ENCODE results near the gene ARHGAP24. TPM values are rescaled to one million over a fixed set of nuclear protein-coding genes. Genes with fewer than 3 reads are reported as not detected.

The ARHGAP24 gene
- total and polyA plus RNA-seq, 2 donors (not counting 1 experiment from before 2014, with no cell fraction given), result 15.9 to 40.5 TPM

- no peaks in the 10 kb centered on the region for H3K27me3 ChIP-seq (ENCODE audit: control insufficient read depth, insufficient read depth, low read length)
- no peak overlapping the region for H3K9ac ChIP-seq (ENCODE audit: insufficient read depth, low read length)
- no peaks in the 10 kb centered on the region for H3K4me1 ChIP-seq (ENCODE audit: control insufficient read depth, extremely low read depth, insufficient read depth, low read length)
- no peak overlapping the region for H3K4me2 ChIP-seq (ENCODE audit: extremely low read depth, insufficient read depth, low read length)
- H4K20me1 ChIP-seq (ENCODE audit: control insufficient read depth, extremely low read depth, insufficient read depth, low read length), result no peaks in the 10 kb centered on the region
- no peak overlapping the region for H3K27ac ChIP-seq (ENCODE audit: insufficient read depth, low read length)
- no peaks in the 10 kb centered on the region for H3K9me3 ChIP-seq (ENCODE audit: control insufficient read depth, insufficient read depth, low read depth, low read length)
- no peaks in the 10 kb centered on the region for H3K36me3 ChIP-seq (ENCODE audit: control insufficient read depth, insufficient read depth, low read length)
- TF ChIP-seq EZH2 (IDR thresholded peaks at IDR 0.05; ENCODE audit: low read length, missing control alignments) (no peak), CTCF (conservative IDR thresholded peaks at IDR 0.05 in 1 of 2, IDR thresholded peaks at IDR 0.05 in 1 of 2; ENCODE audit: low read depth in 1 of 2, low read length in 2 of 2) (no peak)
- H3K4me3 ChIP-seq (replicated peaks in 1 of 4; ENCODE audit: control extremely low read depth in 1 of 4, insufficient read depth in 1 of 4, low read depth in 3 of 4, low read length in 4 of 4), result no peak overlapping the region
- no peaks in the 10 kb centered on the region for H3K79me2 ChIP-seq (ENCODE audit: control insufficient read depth, insufficient read depth, low read length)
- DNase-seq (ENCODE audit: low read depth in 2 of 2), result no peak
- no peak overlapping the region for H2AFZ ChIP-seq (ENCODE audit: low read length)
Observed at GRCh38 chr4:85669204-85669603, 194.3 kb downstream of the ARHGAP24 start.

DNA sequence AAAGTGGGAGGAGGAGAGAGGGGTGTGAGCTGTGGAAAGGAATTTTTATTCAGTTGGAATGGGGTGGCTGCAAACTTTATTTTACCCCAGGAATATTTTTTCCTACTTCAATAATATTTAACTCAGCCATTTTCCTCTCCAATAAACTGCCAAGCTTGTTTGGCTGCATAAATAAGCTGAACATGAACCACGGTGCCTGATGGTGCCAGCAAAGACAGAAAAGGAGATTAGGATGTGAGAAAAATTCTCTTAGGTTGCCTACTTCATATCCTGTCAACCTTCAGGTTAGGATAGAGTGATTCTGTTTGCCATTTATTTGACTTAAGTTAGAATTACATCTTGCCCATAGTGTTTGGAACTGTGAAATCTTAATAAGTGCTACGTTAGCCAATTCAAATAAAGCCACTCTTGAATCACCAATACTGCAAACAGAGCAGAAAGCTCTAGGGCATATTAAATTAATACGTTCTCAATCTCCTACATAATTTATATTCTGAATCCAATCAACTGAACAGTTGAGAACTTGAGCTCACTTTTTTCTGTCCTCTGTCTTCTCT lies 195.1 kb downstream of the ARHGAP24 start:
- Histone ChIP-seq H3K36me3 (ENCODE audit: control insufficient read depth, insufficient read depth, low read length) (no peaks in the 10 kb centered on the region), H2AFZ (ENCODE audit: low read length) (no peak overlapping the region), H4K20me1 (ENCODE audit: control insufficient read depth, extremely low read depth, insufficient read depth, low read length) (no peaks in the 10 kb centered on the region), H3K4me2 (ENCODE audit: extremely low read depth, insufficient read depth, low read length) (no peak overlapping the region), H3K4me3 (replicated peaks in 1 of 4; ENCODE audit: control extremely low read depth in 1 of 4, insufficient read depth in 1 of 4, low read depth in 3 of 4, low read length in 4 of 4) (no peak overlapping the region), H3K27me3 (ENCODE audit: control insufficient read depth, insufficient read depth, low read length) (no peaks in the 10 kb centered on the region), H3K4me1 (ENCODE audit: control insufficient read depth, extremely low read depth, insufficient read depth, low read length) (no peaks in the 10 kb centered on the region), H3K79me2 (ENCODE audit: control insufficient read depth, insufficient read depth, low read length) (no peaks in the 10 kb centered on the region), H3K27ac (ENCODE audit: insufficient read depth, low read length) (no peak overlapping the region), H3K9me3 (ENCODE audit: control insufficient read depth, insufficient read depth, low read depth, low read length) (no peaks in the 10 kb centered on the region), H3K9ac (ENCODE audit: insufficient read depth, low read length) (no peak overlapping the region)
- DNase-seq (ENCODE audit: low read depth in 2 of 2), result no peak
- TF ChIP-seq EZH2 (IDR thresholded peaks at IDR 0.05; ENCODE audit: low read length, missing control alignments) (no peak), CTCF (conservative IDR thresholded peaks at IDR 0.05 in 1 of 2, IDR thresholded peaks at IDR 0.05 in 1 of 2; ENCODE audit: low read depth in 1 of 2, low read length in 2 of 2) (no peak)

GRCh38 chr4:85671120-85671519 lies 196.2 kb downstream of the ARHGAP24 start:
- Histone ChIP-seq H4K20me1 (ENCODE audit: control insufficient read depth, extremely low read depth, insufficient read depth, low read length) (no peaks in the 10 kb centered on the region), H3K79me2 (ENCODE audit: control insufficient read depth, insufficient read depth, low read length) (no peaks in the 10 kb centered on the region), H3K27ac (ENCODE audit: insufficient read depth, low read length) (no peak overlapping the region), H3K4me2 (ENCODE audit: extremely low read depth, insufficient read depth, low read length) (no peak overlapping the region), H3K36me3 (ENCODE audit: control insufficient read depth, insufficient read depth, low read length) (no peaks in the 10 kb centered on the region), H3K4me1 (ENCODE audit: control insufficient read depth, extremely low read depth, insufficient read depth, low read length) (no peaks in the 10 kb centered on the region), H3K4me3 (replicated peaks in 1 of 4; ENCODE audit: control extremely low read depth in 1 of 4, insufficient read depth in 1 of 4, low read depth in 3 of 4, low read length in 4 of 4) (no peak overlapping the region), H3K9ac (ENCODE audit: insufficient read depth, low read length) (no peak overlapping the region), H2AFZ (ENCODE audit: low read length) (no peak overlapping the region), H3K27me3 (ENCODE audit: control insufficient read depth, insufficient read depth, low read length) (no peaks in the 10 kb centered on the region), H3K9me3 (ENCODE audit: control insufficient read depth, insufficient read depth, low read depth, low read length) (no peaks in the 10 kb centered on the region)
- no peak for DNase-seq (ENCODE audit: low read depth in 2 of 2)
- TF ChIP-seq EZH2 (IDR thresholded peaks at IDR 0.05; ENCODE audit: low read length, missing control alignments), result no peak
- TF ChIP-seq CTCF (conservative IDR thresholded peaks at IDR 0.05 in 1 of 2, IDR thresholded peaks at IDR 0.05 in 1 of 2; ENCODE audit: low read depth in 1 of 2, low read length in 2 of 2), result no peak
